Esophagus squamous epithelium (tissue), 5 donors: ENCODE measurements around the gene STON2. TPM values are rescaled to one million over a fixed set of nuclear protein-coding genes. Genes with fewer than 3 reads are reported as not detected.

Source experiments
- DNase-seq: peaks from one replicate; lab custom pipeline; 2025; lab: John Stamatoyannopoulos, UW
- H3K27ac ChIP-seq, 4 donors: fragments of 200-600 bp; sonication (generic); one replicate each; pipeline ENCODE4 v1.5.1; 2016 to 2019; ENCODE audit warnings: mild to moderate bottlenecking in 1 of 4
- H3K27me3 ChIP-seq, 4 donors: fragments of 200-600 bp; sonication (generic); 1 replicate in 3 of 4; 2 replicates in 1 of 4; pipeline versions ENCODE4 v1.5.1 to v1.6.0; 2017 to 2021; ENCODE audit warnings: antibody characterized with exemption in 1 of 4
- H3K36me3 ChIP-seq, 3 donors: fragments of 200-600 bp; sonication (generic); one replicate each; pipeline ENCODE4 v1.5.1; 2016 to 2019
- H3K4me1 ChIP-seq, 3 donors: fragments of 200-600 bp; sonication (generic); one replicate each; pipeline ENCODE4 v1.5.1; 2017 to 2019
- H3K4me3 ChIP-seq, 4 donors: fragments of 200-600 bp; sonication (generic); 1 replicate in 3 of 4; 2 replicates in 1 of 4; pipeline ENCODE4 v1.5.1; 2016 to 2019; ENCODE audit warnings: mild to moderate bottlenecking in 2 of 4, moderate library complexity in 1 of 4
- H3K9me3 ChIP-seq, 3 donors: fragments of 200-600 bp; sonication (generic); one replicate each; pipeline ENCODE4 v1.5.1; 2016 to 2019
- POLR2A ChIP-seq, 4 donors: fragments of 450-650 bp; IDR thresholded peaks; one replicate each; pipeline ENCODE4 v1.6.1; 2017; ENCODE audit warnings: antibody characterized with exemption in 4 of 4, mild to moderate bottlenecking in 4 of 4, moderate library complexity in 3 of 4
- WGBS, 2 donors: methylation state at CpG; one replicate each; pipeline ENCODE4 v1.1.5; 2018; 5-methylcytosine and 5-hydroxymethylcytosine counted together
- intact Hi-C: fragments of 100-400 bp; cut with DNase I; formaldehyde crosslinking; loops from one replicate; pipeline ENCODE4 v1.15.0; 2022
- total RNA-seq, 4 donors: library from RNA; depleted of rRNA; stranded (reverse); fragments of >200 nt; gene quantifications; one replicate each; pipeline ENCODE4 v1.1.0, GENCODE V29; 2016
- TF ChIP-seq, protein P1 (sequence below), 6 experiments: fragments of 450-650 bp in 4 of 6; fragments of 200-600 bp in 2 of 6; sonication (generic) in 2 of 6; IDR thresholded peaks; one replicate each; pipeline ENCODE4 v1.5.1; 2016 to 2019; ENCODE audit warnings: antibody characterized with exemption in 6 of 6, mild to moderate bottlenecking in 4 of 6, moderate library complexity in 4 of 6
- donor health status: DM: yes; HTN: yes; CAD: no.

The STON2 gene, protein sequence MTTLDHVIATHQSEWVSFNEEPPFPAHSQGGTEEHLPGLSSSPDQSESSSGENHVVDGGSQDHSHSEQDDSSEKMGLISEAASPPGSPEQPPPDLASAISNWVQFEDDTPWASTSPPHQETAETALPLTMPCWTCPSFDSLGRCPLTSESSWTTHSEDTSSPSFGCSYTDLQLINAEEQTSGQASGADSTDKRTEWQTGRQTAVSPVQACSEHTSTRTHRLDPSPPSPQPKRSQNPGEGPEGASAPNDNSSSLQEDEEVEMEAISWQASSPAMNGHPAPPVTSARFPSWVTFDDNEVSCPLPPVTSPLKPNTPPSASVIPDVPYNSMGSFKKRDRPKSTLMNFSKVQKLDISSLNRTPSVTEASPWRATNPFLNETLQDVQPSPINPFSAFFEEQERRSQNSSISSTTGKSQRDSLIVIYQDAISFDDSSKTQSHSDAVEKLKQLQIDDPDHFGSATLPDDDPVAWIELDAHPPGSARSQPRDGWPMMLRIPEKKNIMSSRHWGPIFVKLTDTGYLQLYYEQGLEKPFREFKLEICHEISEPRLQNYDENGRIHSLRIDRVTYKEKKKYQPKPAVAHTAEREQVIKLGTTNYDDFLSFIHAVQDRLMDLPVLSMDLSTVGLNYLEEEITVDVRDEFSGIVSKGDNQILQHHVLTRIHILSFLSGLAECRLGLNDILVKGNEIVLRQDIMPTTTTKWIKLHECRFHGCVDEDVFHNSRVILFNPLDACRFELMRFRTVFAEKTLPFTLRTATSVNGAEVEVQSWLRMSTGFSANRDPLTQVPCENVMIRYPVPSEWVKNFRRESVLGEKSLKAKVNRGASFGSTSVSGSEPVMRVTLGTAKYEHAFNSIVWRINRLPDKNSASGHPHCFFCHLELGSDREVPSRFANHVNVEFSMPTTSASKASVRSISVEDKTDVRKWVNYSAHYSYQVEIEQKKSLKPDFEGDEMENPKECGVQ
- total RNA-seq: 10 to 100 TPM; 58.7 to 71.6 (median 67.1) TPM

DNA sequence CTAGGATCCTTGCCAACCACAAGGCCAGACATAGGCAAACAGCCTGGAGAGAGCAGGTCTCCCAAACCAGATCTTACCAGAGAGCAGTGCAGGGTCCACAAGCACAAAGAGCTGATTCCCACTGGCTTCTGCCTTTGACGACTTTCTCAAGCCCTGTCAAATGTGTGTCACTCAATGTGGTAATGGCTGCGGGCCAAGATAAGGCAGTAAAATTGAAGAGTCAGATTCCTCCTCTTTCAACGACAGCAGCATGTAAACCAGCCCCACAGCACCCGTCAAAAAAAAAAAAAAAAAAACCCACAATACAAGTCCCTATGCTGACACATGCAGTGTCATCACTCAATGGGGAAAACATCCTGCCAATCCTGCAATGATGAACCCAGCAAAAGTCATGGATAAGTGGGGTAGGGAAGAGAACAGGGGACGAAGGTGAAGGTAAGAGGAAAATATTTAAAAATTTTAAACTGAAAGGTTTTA is at the start of gene STON2:
STON2 (minus strand) TSS at position 123 of the 477 bp plus-strand sequence. CDS start 1,942 bp downstream, outside the sequence.
- 17 to 18% methylated on average over 5 of the region's 5 CpGs for WGBS, 2 donors
- no peaks in the 10 kb centered on the region for H3K9me3 ChIP-seq
- peak within 1 kb of the TSS; percentile 85 to 88 (median 86) for H3K27ac ChIP-seq
- H3K4me3 ChIP-seq: peak within 1 kb of the TSS in 3 of 4 donors; percentile 8 to 25 (median 10)
- peaks cover 15 to 60% (median 20%) of the 10 kb centered on the region in 3 donors for H3K4me1 ChIP-seq
- TF ChIP-seq, protein P1, sequence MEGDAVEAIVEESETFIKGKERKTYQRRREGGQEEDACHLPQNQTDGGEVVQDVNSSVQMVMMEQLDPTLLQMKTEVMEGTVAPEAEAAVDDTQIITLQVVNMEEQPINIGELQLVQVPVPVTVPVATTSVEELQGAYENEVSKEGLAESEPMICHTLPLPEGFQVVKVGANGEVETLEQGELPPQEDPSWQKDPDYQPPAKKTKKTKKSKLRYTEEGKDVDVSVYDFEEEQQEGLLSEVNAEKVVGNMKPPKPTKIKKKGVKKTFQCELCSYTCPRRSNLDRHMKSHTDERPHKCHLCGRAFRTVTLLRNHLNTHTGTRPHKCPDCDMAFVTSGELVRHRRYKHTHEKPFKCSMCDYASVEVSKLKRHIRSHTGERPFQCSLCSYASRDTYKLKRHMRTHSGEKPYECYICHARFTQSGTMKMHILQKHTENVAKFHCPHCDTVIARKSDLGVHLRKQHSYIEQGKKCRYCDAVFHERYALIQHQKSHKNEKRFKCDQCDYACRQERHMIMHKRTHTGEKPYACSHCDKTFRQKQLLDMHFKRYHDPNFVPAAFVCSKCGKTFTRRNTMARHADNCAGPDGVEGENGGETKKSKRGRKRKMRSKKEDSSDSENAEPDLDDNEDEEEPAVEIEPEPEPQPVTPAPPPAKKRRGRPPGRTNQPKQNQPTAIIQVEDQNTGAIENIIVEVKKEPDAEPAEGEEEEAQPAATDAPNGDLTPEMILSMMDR (IDR thresholded peaks at IDR 0.05): no peak
- TF ChIP-seq POLR2A (IDR thresholded peaks at IDR 0.05): no peak
- H3K27me3 ChIP-seq: no peaks in the 10 kb centered on the region
- intact Hi-C loops: no loop called here
- DNase-seq: no peak
- H3K36me3 ChIP-seq: peaks cover 0 to 8% (median 0%) of the 10 kb centered on the region in 3 donors

GRCh38 chr14:81449576-81449975 is 49.5 kb upstream of the STON2 start:
- 80 to 89% methylated on average over 3 to 6 of the region's 6 CpGs for WGBS, 2 donors
- no peak for TF ChIP-seq POLR2A (IDR thresholded peaks at IDR 0.05)
- TF ChIP-seq, protein P1 (IDR thresholded peaks at IDR 0.05): no peak
- intact Hi-C loops: no loop called here
- no peak for DNase-seq
- Histone ChIP-seq H3K4me1 (peaks cover 0 to 36% (median 15%) of the 10 kb centered on the region in 3 donors), H3K4me3 (no peak overlapping the region), H3K27me3 (peaks cover 0 to 9% (median 0%) of the 10 kb centered on the region in 4 donors), H3K9me3 (no peaks in the 10 kb centered on the region), H3K27ac (peak overlapping the region in 1 of 4 donors; percentile 3), H3K36me3 (no peaks in the 10 kb centered on the region)

- no peaks in the 10 kb centered on the region for H3K9me3 ChIP-seq
- no peaks in the 10 kb centered on the region for H3K36me3 ChIP-seq
- DNase-seq: no peak
- H3K4me1 ChIP-seq: peaks cover 0 to 36% (median 15%) of the 10 kb centered on the region in 3 donors
- TF ChIP-seq, protein P1 (IDR thresholded peaks at IDR 0.05): no peak
- TF ChIP-seq POLR2A (IDR thresholded peaks at IDR 0.05): no peak
- H3K4me3 ChIP-seq: no peak overlapping the region
- H3K27ac ChIP-seq: peak overlapping the region in 2 of 4 donors; percentile 3 to 51
- intact Hi-C loops: no loop called here
- 11 to 27% methylated on average over 4 of the region's 4 CpGs for WGBS, 2 donors
- peaks cover 0 to 9% (median 0%) of the 10 kb centered on the region in 4 donors for H3K27me3 ChIP-seq
These were observed 49.0 kb upstream of the STON2 start for GRCh38 chr14:81449114-81449513.

DNA sequence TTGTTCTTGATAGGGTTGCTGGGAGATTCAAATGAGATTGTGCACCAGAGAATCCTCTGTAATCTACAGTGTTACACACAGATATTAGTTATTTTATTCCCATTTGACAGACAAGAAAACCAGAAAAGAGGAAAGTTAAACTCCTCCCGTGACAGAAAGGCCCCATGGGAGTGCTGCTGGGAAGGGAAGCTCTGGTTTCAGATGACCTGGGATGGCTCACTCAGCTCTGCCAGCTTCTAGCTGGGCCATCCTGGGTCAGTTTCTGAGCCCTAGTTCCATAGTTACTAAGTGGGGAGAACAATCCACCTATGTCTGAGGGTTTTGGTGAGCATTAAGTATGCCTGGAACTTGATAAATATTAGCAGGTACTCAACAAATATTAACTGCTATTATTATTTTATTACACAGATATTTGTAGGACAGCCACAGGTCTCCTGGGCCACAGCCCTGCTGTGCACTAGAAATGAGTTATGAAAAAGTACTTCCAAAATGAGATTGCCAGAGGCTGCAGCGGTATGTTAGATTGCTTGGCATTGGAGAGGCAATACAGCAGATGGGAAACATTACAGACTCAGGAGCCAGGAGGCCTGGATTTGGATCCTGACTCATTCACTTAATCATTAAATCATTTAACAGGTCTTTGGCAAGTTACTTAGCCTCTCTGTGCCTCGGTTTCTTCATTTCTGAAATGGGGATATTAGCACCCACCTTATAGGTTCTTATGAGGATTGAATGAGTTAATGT is 47.1 kb upstream of the STON2 start:
- peaks cover 0 to 28% (median 11%) of the 10 kb centered on the region in 3 donors for H3K4me1 ChIP-seq
- no peak for TF ChIP-seq POLR2A (IDR thresholded peaks at IDR 0.05)
- TF ChIP-seq, protein P1 (IDR thresholded peaks at IDR 0.05): no peak
- no peak for DNase-seq
- peaks cover 0 to 25% (median 0%) of the 10 kb centered on the region in 4 donors for H3K27me3 ChIP-seq
- H3K4me3 ChIP-seq: no peak overlapping the region
- H3K36me3 ChIP-seq: no peaks in the 10 kb centered on the region
- H3K27ac ChIP-seq: no peak overlapping the region
- 53 to 70% methylated on average over 3 of the region's 3 CpGs for WGBS, 2 donors
- intact Hi-C loops: no loop called here
- no peaks in the 10 kb centered on the region for H3K9me3 ChIP-seq
